SK-N-SH treated with all-trans-retinoic acid at 6 μM for 48 hours (cell line): ENCODE results near the gene STYXL1.
A peak's percentile ranks its signal among the peaks of the same experiment; 100 is the strongest.

Experiments used
- ATAC-seq: fragments of 200-7000 bp; cut with Tn5 transposase; 3 replicates; pipeline ENCODE4 v1.9.1; 2020; ENCODE audit warnings: mild to moderate bottlenecking, moderate library complexity
- ARNTL ChIP-seq: fragments of 450-650 bp; formaldehyde crosslinking; IDR thresholded peaks from 2 replicates; pipeline ENCODE4 v1.5.0; 2020; ENCODE audit warnings: low read depth, mild to moderate bottlenecking, moderate library complexity, borderline replicate concordance
- BACH2 ChIP-seq: fragments of 250-450 bp; sonication (Bioruptor Pico); IDR thresholded peaks from 2 replicates; pipeline ENCODE4 v1.9.0; 2021; ENCODE audit warnings: mild to moderate bottlenecking, borderline replicate concordance
- CSDC2 ChIP-seq: fragments of 250-450 bp; sonication (Bioruptor Pico); IDR thresholded peaks from 2 replicates; pipeline ENCODE4 v1.5.0; 2020; ENCODE audit warnings: mild to moderate bottlenecking, moderate library complexity
- ESRRG ChIP-seq: fragments of 250-450 bp; sonication (Bioruptor Pico); IDR thresholded peaks from 2 replicates; pipeline ENCODE4 v1.6.1; 2021; ENCODE audit warnings: mild to moderate bottlenecking
- ISL1 ChIP-seq: fragments of 250-450 bp; sonication (Bioruptor Pico); IDR thresholded peaks from 2 replicates; pipeline ENCODE4 v2.1.2; 2022; ENCODE audit warnings: mild to moderate bottlenecking, moderate library complexity
- OSR1 ChIP-seq: fragments of 250-450 bp; sonication (Bioruptor Pico); IDR thresholded peaks from 2 replicates; pipeline ENCODE4 v1.8.0; 2022; ENCODE audit warnings: moderate library complexity, mild to moderate bottlenecking, inconsistent platforms
- PPARA ChIP-seq: fragments of 250-450 bp; sonication (Bioruptor Pico); IDR thresholded peaks from 2 replicates; pipeline ENCODE4 v1.5.0; 2020; ENCODE audit warnings: mild to moderate bottlenecking, borderline replicate concordance
- RARB ChIP-seq: fragments of 250-450 bp; sonication (Bioruptor Pico); IDR thresholded peaks from 2 replicates; pipeline ENCODE4 v1.8.0; 2021; ENCODE audit warnings: mild to moderate bottlenecking, moderate library complexity
- SNAI2 ChIP-seq: fragments of 250-450 bp; sonication (Bioruptor Pico); IDR thresholded peaks from 2 replicates; pipeline ENCODE4 v1.5.0; 2020; ENCODE audit warnings: mild to moderate bottlenecking, moderate library complexity
- TCF4 ChIP-seq: fragments of 250-450 bp; sonication (Bioruptor Pico); IDR thresholded peaks from 2 replicates; pipeline ENCODE4 v1.8.0; 2021; ENCODE audit warnings: mild to moderate bottlenecking, moderate library complexity, borderline replicate concordance
- TOX ChIP-seq: fragments of 250-450 bp; sonication (Bioruptor Pico); IDR thresholded peaks from 2 replicates; pipeline ENCODE4 v1.8.0; 2021; ENCODE audit warnings: mild to moderate bottlenecking, moderate library complexity, borderline replicate concordance
- ZC3H10 ChIP-seq: fragments of 250-450 bp; sonication (Bioruptor Pico); IDR thresholded peaks from 2 replicates; pipeline ENCODE4 v1.5.1; 2021; ENCODE audit warnings: mild to moderate bottlenecking, moderate library complexity
- ZFP3 ChIP-seq: fragments of 250-450 bp; sonication (Bioruptor Pico); IDR thresholded peaks from 2 replicates; pipeline ENCODE4 v1.5.0; 2020; ENCODE audit warnings: mild to moderate bottlenecking, moderate library complexity
- ZFP30 ChIP-seq: fragments of 450-650 bp; formaldehyde crosslinking; IDR thresholded peaks from 2 replicates; pipeline ENCODE4 v1.5.0; 2022; ENCODE audit warnings: mild to moderate bottlenecking, moderate library complexity
- ZNF565 ChIP-seq: fragments of 450-650 bp; formaldehyde crosslinking; conservative IDR thresholded peaks from 2 replicates; pipeline ENCODE4 v1.5.0; 2020; ENCODE audit warnings: low read depth, mild to moderate bottlenecking, moderate library complexity
- ZNF70 ChIP-seq: fragments of 450-650 bp; formaldehyde crosslinking; IDR thresholded peaks from 2 replicates; pipeline ENCODE4 v1.5.0; 2020; ENCODE audit warnings: mild to moderate bottlenecking, moderate library complexity
- ZNF8 ChIP-seq: fragments of 450-650 bp; formaldehyde crosslinking; IDR thresholded peaks from 2 replicates; pipeline ENCODE4 v1.5.0; 2020; ENCODE audit warnings: mild to moderate bottlenecking, moderate library complexity
- TF ChIP-seq, protein P1 (sequence below): fragments of 250-450 bp; sonication (Bioruptor Pico); IDR thresholded peaks from 2 replicates; pipeline ENCODE4 v1.8.0; 2020; ENCODE audit warnings: mild to moderate bottlenecking, moderate library complexity, borderline replicate concordance
- TF ChIP-seq, protein P2 (sequence below): fragments of 250-450 bp; sonication (Bioruptor Pico); IDR thresholded peaks from 2 replicates; pipeline ENCODE4 v1.8.0; 2021; ENCODE audit warnings: low read depth, mild to moderate bottlenecking, moderate library complexity, borderline replicate concordance
- TF ChIP-seq, protein P3 (sequence below): fragments of 250-450 bp; sonication (Bioruptor Pico); IDR thresholded peaks from 2 replicates; pipeline ENCODE4 v1.5.1; 2021; ENCODE audit warnings: mild to moderate bottlenecking, moderate library complexity
- TF ChIP-seq, protein P4 (sequence below): fragments of 250-450 bp; sonication (Bioruptor Pico); IDR thresholded peaks from 2 replicates; pipeline ENCODE4 v1.5.1; 2020; ENCODE audit warnings: low read depth, mild to moderate bottlenecking, moderate library complexity
- TF ChIP-seq, protein P5 (sequence below): fragments of 250-450 bp; sonication (Bioruptor Pico); IDR thresholded peaks from 2 replicates; pipeline ENCODE4 v1.5.0; 2020; ENCODE audit warnings: mild to moderate bottlenecking, moderate library complexity

STYXL1 gene

GRCh38 chr7:76057103-76057812, 9.5 kb upstream of the STYXL1 start (continued):
- TF ChIP-seq BACH2 (CRISPR knock-in tag) (no peak), ZNF70 (no peak)

GRCh38 chr7:76056241-76056640, 8.4 kb upstream of the STYXL1 start:
- ATAC-seq = no peak
- TF ChIP-seq ISL1 (CRISPR knock-in tag) (no peak), ZFP30 (CRISPR knock-in tag) (no peak), ZNF565 (CRISPR knock-in tag) (no peak), PPARA (CRISPR knock-in tag) (no peak), ARNTL (no peak), ESRRG (CRISPR knock-in tag) (no peak), BACH2 (CRISPR knock-in tag) (no peak), OSR1 (CRISPR knock-in tag) (no peak), ZNF8 (CRISPR knock-in tag) (no peak), SNAI2 (no peak), TOX (no peak), RARB (CRISPR knock-in tag) (no peak)
- TF ChIP-seq, protein P1, sequence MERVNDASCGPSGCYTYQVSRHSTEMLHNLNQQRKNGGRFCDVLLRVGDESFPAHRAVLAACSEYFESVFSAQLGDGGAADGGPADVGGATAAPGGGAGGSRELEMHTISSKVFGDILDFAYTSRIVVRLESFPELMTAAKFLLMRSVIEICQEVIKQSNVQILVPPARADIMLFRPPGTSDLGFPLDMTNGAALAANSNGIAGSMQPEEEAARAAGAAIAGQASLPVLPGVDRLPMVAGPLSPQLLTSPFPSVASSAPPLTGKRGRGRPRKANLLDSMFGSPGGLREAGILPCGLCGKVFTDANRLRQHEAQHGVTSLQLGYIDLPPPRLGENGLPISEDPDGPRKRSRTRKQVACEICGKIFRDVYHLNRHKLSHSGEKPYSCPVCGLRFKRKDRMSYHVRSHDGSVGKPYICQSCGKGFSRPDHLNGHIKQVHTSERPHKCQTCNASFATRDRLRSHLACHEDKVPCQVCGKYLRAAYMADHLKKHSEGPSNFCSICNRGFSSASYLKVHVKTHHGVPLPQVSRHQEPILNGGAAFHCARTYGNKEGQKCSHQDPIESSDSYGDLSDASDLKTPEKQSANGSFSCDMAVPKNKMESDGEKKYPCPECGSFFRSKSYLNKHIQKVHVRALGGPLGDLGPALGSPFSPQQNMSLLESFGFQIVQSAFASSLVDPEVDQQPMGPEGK = no peak
- TF ChIP-seq, protein P2, sequence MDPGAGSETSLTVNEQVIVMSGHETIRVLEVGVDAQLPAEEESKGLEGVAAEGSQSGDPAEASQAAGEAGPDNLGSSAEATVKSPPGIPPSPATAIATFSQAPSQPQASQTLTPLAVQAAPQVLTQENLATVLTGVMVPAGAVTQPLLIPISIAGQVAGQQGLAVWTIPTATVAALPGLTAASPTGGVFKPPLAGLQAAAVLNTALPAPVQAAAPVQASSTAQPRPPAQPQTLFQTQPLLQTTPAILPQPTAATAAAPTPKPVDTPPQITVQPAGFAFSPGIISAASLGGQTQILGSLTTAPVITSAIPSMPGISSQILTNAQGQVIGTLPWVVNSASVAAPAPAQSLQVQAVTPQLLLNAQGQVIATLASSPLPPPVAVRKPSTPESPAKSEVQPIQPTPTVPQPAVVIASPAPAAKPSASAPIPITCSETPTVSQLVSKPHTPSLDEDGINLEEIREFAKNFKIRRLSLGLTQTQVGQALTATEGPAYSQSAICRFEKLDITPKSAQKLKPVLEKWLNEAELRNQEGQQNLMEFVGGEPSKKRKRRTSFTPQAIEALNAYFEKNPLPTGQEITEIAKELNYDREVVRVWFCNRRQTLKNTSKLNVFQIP (CRISPR knock-in tag) = no peak
- TF ChIP-seq, protein P3, sequence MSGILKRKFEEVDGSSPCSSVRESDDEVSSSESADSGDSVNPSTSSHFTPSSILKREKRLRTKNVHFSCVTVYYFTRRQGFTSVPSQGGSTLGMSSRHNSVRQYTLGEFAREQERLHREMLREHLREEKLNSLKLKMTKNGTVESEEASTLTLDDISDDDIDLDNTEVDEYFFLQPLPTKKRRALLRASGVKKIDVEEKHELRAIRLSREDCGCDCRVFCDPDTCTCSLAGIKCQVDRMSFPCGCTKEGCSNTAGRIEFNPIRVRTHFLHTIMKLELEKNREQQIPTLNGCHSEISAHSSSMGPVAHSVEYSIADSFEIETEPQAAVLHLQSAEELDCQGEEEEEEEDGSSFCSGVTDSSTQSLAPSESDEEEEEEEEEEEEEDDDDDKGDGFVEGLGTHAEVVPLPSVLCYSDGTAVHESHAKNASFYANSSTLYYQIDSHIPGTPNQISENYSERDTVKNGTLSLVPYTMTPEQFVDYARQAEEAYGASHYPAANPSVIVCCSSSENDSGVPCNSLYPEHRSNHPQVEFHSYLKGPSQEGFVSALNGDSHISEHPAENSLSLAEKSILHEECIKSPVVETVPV (CRISPR knock-in tag) = no peak
- TF ChIP-seq, protein P4, sequence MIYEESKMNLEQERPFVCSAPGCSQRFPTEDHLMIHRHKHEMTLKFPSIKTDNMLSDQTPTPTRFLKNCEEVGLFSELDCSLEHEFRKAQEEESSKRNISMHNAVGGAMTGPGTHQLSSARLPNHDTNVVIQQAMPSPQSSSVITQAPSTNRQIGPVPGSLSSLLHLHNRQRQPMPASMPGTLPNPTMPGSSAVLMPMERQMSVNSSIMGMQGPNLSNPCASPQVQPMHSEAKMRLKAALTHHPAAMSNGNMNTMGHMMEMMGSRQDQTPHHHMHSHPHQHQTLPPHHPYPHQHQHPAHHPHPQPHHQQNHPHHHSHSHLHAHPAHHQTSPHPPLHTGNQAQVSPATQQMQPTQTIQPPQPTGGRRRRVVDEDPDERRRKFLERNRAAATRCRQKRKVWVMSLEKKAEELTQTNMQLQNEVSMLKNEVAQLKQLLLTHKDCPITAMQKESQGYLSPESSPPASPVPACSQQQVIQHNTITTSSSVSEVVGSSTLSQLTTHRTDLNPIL = no peak
- TF ChIP-seq, protein P5, sequence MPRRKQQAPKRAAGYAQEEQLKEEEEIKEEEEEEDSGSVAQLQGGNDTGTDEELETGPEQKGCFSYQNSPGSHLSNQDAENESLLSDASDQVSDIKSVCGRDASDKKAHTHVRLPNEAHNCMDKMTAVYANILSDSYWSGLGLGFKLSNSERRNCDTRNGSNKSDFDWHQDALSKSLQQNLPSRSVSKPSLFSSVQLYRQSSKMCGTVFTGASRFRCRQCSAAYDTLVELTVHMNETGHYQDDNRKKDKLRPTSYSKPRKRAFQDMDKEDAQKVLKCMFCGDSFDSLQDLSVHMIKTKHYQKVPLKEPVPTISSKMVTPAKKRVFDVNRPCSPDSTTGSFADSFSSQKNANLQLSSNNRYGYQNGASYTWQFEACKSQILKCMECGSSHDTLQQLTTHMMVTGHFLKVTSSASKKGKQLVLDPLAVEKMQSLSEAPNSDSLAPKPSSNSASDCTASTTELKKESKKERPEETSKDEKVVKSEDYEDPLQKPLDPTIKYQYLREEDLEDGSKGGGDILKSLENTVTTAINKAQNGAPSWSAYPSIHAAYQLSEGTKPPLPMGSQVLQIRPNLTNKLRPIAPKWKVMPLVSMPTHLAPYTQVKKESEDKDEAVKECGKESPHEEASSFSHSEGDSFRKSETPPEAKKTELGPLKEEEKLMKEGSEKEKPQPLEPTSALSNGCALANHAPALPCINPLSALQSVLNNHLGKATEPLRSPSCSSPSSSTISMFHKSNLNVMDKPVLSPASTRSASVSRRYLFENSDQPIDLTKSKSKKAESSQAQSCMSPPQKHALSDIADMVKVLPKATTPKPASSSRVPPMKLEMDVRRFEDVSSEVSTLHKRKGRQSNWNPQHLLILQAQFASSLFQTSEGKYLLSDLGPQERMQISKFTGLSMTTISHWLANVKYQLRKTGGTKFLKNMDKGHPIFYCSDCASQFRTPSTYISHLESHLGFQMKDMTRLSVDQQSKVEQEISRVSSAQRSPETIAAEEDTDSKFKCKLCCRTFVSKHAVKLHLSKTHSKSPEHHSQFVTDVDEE (CRISPR knock-in tag) = no peak

- ATAC-seq = peak; percentile 40
- TF ChIP-seq, protein P1 = no peak
- TF ChIP-seq ZFP3 (CRISPR knock-in tag) (no peak), BACH2 (CRISPR knock-in tag) (no peak), CSDC2 (CRISPR knock-in tag) (no peak), ARNTL (no peak), ISL1 (CRISPR knock-in tag) (no peak), ZNF565 (CRISPR knock-in tag) (no peak), ZC3H10 (CRISPR knock-in tag) (no peak), TCF4 (no peak), SNAI2 (no peak), RARB (CRISPR knock-in tag) (no peak)
- TF ChIP-seq, protein P3 (CRISPR knock-in tag) = no peak
These were observed 6.6 kb upstream of the STYXL1 start for GRCh38 chr7:76054123-76055120.
